HL-60 (cell line): ENCODE data around the gene STIMATE.

Experiments
- POLR2AphosphoS5 ChIP-seq: IDR thresholded peaks from 2 replicates; pipeline ENCODE4 v1.6.1; 2012; ENCODE audit warnings: low read depth
- REST ChIP-seq: IDR thresholded peaks from 2 replicates; pipeline ENCODE4 v1.6.1; 2012; ENCODE audit warnings: low read depth; ENCODE audit not compliant: insufficient replicate concordance
- TF ChIP-seq, protein P1 (sequence below): IDR thresholded peaks from one replicate; pipeline ENCODE4 v1.5.1; 2011; ENCODE audit warnings: low read length, control low read depth, inconsistent platforms; ENCODE audit not compliant: insufficient read depth

GRCh38 chr3:52893723-52894122 lies 3.6 kb downstream of the STIMATE start:
- TF ChIP-seq, protein P1, sequence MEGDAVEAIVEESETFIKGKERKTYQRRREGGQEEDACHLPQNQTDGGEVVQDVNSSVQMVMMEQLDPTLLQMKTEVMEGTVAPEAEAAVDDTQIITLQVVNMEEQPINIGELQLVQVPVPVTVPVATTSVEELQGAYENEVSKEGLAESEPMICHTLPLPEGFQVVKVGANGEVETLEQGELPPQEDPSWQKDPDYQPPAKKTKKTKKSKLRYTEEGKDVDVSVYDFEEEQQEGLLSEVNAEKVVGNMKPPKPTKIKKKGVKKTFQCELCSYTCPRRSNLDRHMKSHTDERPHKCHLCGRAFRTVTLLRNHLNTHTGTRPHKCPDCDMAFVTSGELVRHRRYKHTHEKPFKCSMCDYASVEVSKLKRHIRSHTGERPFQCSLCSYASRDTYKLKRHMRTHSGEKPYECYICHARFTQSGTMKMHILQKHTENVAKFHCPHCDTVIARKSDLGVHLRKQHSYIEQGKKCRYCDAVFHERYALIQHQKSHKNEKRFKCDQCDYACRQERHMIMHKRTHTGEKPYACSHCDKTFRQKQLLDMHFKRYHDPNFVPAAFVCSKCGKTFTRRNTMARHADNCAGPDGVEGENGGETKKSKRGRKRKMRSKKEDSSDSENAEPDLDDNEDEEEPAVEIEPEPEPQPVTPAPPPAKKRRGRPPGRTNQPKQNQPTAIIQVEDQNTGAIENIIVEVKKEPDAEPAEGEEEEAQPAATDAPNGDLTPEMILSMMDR = no peak
- TF ChIP-seq POLR2AphosphoS5 (no peak), REST (no peak)
